Measurements from ENCODE around the gene OR6C65. TPM values are rescaled to one million over a fixed set of nuclear protein-coding genes. Genes with fewer than 3 reads are reported as not detected.
"Not testable (repeated sequence)": the region's sequence is repeated elsewhere in the genome, so short reads cannot be mapped to it uniquely, and the experiment has no call there.

OR6C65 gene
- polyA plus RNA-seq, 3 donors, result not detected

GRCh38 chr12:55407866-55408265, 7.5 kb downstream of the OR6C65 start:
- Mint-ChIP-seq H3K36me3 (no peaks in the 10 kb centered on the region), H3K4me1 (no peaks in the 10 kb centered on the region), H3K27me3 (ENCODE audit: low read depth in 3 of 3) (peaks cover 1 to 7% (median 5%) of the 10 kb centered on the region in 3 donors), H3K27ac (no peak overlapping the region), H3K4me3 (no peak overlapping the region), H3K9me3 (peaks cover 0 to 5% (median 3%) of the 10 kb centered on the region in 7 donors)
- H3K27ac ChIP-seq (ENCODE audit: low read depth in 1 of 2, low read length in 2 of 2), result no peak overlapping the region
- intact Hi-C loops (cut with micrococcal nuclease), result no loop called here
- no peaks in the 10 kb centered on the region for H3K4me1 ChIP-seq (ENCODE audit: control insufficient read depth in 1 of 2, insufficient read depth in 2 of 2, low read length in 2 of 2)
- DNase-seq, result no peak
- H3K9ac ChIP-seq (ENCODE audit: insufficient read depth, low read length, poor library complexity, severe bottlenecking), result no peak overlapping the region
- TF ChIP-seq, protein P1, sequence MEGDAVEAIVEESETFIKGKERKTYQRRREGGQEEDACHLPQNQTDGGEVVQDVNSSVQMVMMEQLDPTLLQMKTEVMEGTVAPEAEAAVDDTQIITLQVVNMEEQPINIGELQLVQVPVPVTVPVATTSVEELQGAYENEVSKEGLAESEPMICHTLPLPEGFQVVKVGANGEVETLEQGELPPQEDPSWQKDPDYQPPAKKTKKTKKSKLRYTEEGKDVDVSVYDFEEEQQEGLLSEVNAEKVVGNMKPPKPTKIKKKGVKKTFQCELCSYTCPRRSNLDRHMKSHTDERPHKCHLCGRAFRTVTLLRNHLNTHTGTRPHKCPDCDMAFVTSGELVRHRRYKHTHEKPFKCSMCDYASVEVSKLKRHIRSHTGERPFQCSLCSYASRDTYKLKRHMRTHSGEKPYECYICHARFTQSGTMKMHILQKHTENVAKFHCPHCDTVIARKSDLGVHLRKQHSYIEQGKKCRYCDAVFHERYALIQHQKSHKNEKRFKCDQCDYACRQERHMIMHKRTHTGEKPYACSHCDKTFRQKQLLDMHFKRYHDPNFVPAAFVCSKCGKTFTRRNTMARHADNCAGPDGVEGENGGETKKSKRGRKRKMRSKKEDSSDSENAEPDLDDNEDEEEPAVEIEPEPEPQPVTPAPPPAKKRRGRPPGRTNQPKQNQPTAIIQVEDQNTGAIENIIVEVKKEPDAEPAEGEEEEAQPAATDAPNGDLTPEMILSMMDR (IDR thresholded peaks at IDR 0.05), result no peak
- no peak overlapping the region for H3K4me3 ChIP-seq (replicated peaks in 1 of 3; ENCODE audit: low read depth in 2 of 3, low read length in 3 of 3)
- no peaks in the 10 kb centered on the region for H3K36me3 ChIP-seq (replicated peaks in 1 of 2; ENCODE audit: control insufficient read depth in 1 of 2, insufficient read depth in 2 of 2, low read length in 2 of 2)
- no peaks in the 10 kb centered on the region for H3K79me2 ChIP-seq (ENCODE audit: insufficient read depth, low read length)
- no peaks in the 10 kb centered on the region for H4K20me1 ChIP-seq (ENCODE audit: insufficient read depth, low read length)
- no CpG with 5 or more reads among the region's 1 CpG for WGBS (ENCODE audit: insufficient coverage)
- H3K4me2 ChIP-seq (replicated peaks; ENCODE audit: extremely low read depth, low read length, poor library complexity, severe bottlenecking), result no peak overlapping the region
- H2AFZ ChIP-seq (ENCODE audit: insufficient read depth, low read depth, low read length, poor library complexity, severe bottlenecking), result no peak overlapping the region
- H3K27me3 ChIP-seq (ENCODE audit: control insufficient read depth in 2 of 2, insufficient read depth in 2 of 2, low read length in 2 of 2), result no peaks in the 10 kb centered on the region
- no peaks in the 10 kb centered on the region for H3K9me3 ChIP-seq (replicated peaks in 1 of 2; ENCODE audit: control insufficient read depth in 1 of 2, insufficient read depth in 1 of 2, low read length in 2 of 2)

DNA sequence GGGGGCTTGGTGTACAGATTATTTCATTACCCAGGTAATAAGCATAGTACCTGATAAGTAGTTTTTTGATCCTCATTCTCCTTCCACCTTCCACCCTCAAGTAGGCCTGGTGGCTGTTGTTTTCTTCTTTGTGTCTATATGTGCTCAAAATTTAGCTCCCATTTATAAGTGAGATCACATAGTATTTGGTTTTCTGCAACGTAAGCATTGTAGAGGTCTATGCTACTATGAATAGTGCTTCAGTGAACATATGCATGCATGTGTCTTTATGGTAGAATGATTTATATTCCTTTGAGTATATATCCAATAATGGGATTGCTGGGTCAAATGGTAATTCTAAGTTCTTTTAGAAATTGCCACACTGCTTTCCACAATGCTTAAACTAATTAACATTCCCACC, 8.8 kb downstream of the OR6C65 start:
- H3K4me3 ChIP-seq (replicated peaks in 1 of 3; ENCODE audit: low read depth in 2 of 3, low read length in 3 of 3); H4K20me1 ChIP-seq (ENCODE audit: insufficient read depth, low read length); H3K4me1 ChIP-seq (ENCODE audit: control insufficient read depth in 1 of 2, insufficient read depth in 2 of 2, low read length in 2 of 2); H3K27ac Mint-ChIP-seq; H3K36me3 ChIP-seq (replicated peaks in 1 of 2; ENCODE audit: control insufficient read depth in 1 of 2, insufficient read depth in 2 of 2, low read length in 2 of 2); H2AFZ ChIP-seq (ENCODE audit: insufficient read depth, low read depth, low read length, poor library complexity, severe bottlenecking); H3K36me3 Mint-ChIP-seq; intact Hi-C loops (cut with micrococcal nuclease); H3K9me3 Mint-ChIP-seq; H3K79me2 ChIP-seq (ENCODE audit: insufficient read depth, low read length); H3K27ac ChIP-seq (ENCODE audit: low read depth in 1 of 2, low read length in 2 of 2); H3K9ac ChIP-seq (ENCODE audit: insufficient read depth, low read length, poor library complexity, severe bottlenecking); H3K4me2 ChIP-seq (replicated peaks; ENCODE audit: extremely low read depth, low read length, poor library complexity, severe bottlenecking); H3K4me3 Mint-ChIP-seq; H3K27me3 Mint-ChIP-seq (ENCODE audit: low read depth in 3 of 3); H3K9me3 ChIP-seq (replicated peaks in 1 of 2; ENCODE audit: control insufficient read depth in 1 of 2, insufficient read depth in 1 of 2, low read length in 2 of 2); DNase-seq; H3K27me3 ChIP-seq (ENCODE audit: control insufficient read depth in 2 of 2, insufficient read depth in 2 of 2, low read length in 2 of 2); H3K4me1 Mint-ChIP-seq: not testable (repeated sequence)
- WGBS (ENCODE audit: insufficient coverage), result no CpG with 5 or more reads among the region's 1 CpG

- H3K4me1 ChIP-seq (ENCODE audit: control insufficient read depth in 1 of 2, insufficient read depth in 2 of 2, low read length in 2 of 2); H3K79me2 ChIP-seq (ENCODE audit: insufficient read depth, low read length); H3K4me1 Mint-ChIP-seq; H3K9ac ChIP-seq (ENCODE audit: insufficient read depth, low read length, poor library complexity, severe bottlenecking); H3K4me2 ChIP-seq (replicated peaks; ENCODE audit: extremely low read depth, low read length, poor library complexity, severe bottlenecking); H3K27me3 ChIP-seq (ENCODE audit: control insufficient read depth in 2 of 2, insufficient read depth in 2 of 2, low read length in 2 of 2); DNase-seq; H3K36me3 ChIP-seq (replicated peaks in 1 of 2; ENCODE audit: control insufficient read depth in 1 of 2, insufficient read depth in 2 of 2, low read length in 2 of 2); H3K36me3 Mint-ChIP-seq; H3K4me3 ChIP-seq (replicated peaks in 1 of 3; ENCODE audit: low read depth in 2 of 3, low read length in 3 of 3); H4K20me1 ChIP-seq (ENCODE audit: insufficient read depth, low read length); H3K27ac Mint-ChIP-seq; H3K27ac ChIP-seq (ENCODE audit: low read depth in 1 of 2, low read length in 2 of 2); intact Hi-C loops (cut with micrococcal nuclease); H2AFZ ChIP-seq (ENCODE audit: insufficient read depth, low read depth, low read length, poor library complexity, severe bottlenecking); H3K9me3 ChIP-seq (replicated peaks in 1 of 2; ENCODE audit: control insufficient read depth in 1 of 2, insufficient read depth in 1 of 2, low read length in 2 of 2); H3K4me3 Mint-ChIP-seq; H3K9me3 Mint-ChIP-seq: not testable (repeated sequence)
- H3K27me3 Mint-ChIP-seq (ENCODE audit: low read depth in 3 of 3), result peaks cover 21 to 26% (median 26%) of the 10 kb centered on the region in 3 donors
- 98% methylated on average over 12 of the region's 15 CpGs for WGBS (ENCODE audit: insufficient coverage)
These were observed 11.8 kb downstream of the OR6C65 start for GRCh38 chr12:55412138-55412537.

DNA sequence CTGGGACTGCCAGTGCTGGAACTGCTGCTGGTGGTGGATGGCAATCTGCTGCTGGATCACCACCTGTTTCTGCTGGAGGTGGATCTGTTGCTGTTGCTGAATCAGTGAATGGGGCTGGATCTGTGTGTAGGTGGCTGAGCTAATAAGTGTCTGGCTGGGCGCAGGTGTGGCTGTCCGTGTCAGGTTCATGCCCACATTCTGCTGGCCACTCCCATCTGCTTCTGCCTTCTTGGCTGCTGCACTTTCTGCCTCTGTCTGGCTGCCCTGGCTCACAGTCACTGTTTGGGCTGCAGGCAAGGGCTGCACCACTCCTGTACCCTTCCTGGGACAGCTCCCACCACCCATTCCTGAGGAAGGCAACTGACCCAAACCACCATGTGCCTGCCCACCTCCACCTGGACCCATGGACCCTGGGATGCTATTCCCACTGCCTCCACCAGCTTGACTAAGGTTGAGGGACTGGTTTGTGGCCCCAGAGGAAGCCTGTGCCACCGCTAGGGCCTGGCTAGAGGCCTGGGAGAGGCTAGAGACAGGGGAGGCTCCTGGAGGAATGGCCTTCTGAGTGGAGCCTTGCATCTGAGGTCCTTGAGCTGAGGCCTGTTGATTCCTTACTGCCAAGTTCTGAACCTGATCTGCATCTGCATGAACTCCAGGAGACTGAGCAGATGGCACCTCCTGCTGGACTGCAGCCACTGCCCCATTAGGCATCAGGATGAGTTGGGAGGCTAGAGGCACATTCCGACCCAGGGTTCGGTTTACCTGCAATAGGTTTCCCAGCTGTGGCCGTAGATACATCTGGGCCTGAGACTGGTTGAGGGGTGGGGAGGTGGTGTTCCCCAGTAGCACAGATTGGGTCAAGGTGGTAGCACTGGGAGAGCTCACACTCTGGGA, 13.4 kb downstream of the OR6C65 start:
- H3K79me2 ChIP-seq (ENCODE audit: insufficient read depth, low read length); H3K36me3 Mint-ChIP-seq; intact Hi-C loops (cut with micrococcal nuclease); H3K4me1 ChIP-seq (ENCODE audit: control insufficient read depth in 1 of 2, insufficient read depth in 2 of 2, low read length in 2 of 2); H3K4me3 Mint-ChIP-seq; H3K9me3 Mint-ChIP-seq; H3K27ac ChIP-seq (ENCODE audit: low read depth in 1 of 2, low read length in 2 of 2); H3K27me3 ChIP-seq (ENCODE audit: control insufficient read depth in 2 of 2, insufficient read depth in 2 of 2, low read length in 2 of 2); H4K20me1 ChIP-seq (ENCODE audit: insufficient read depth, low read length); H3K4me1 Mint-ChIP-seq; H3K9me3 ChIP-seq (replicated peaks in 1 of 2; ENCODE audit: control insufficient read depth in 1 of 2, insufficient read depth in 1 of 2, low read length in 2 of 2); H2AFZ ChIP-seq (ENCODE audit: insufficient read depth, low read depth, low read length, poor library complexity, severe bottlenecking); H3K4me2 ChIP-seq (replicated peaks; ENCODE audit: extremely low read depth, low read length, poor library complexity, severe bottlenecking); H3K4me3 ChIP-seq (replicated peaks in 1 of 3; ENCODE audit: low read depth in 2 of 3, low read length in 3 of 3); DNase-seq; H3K36me3 ChIP-seq (replicated peaks in 1 of 2; ENCODE audit: control insufficient read depth in 1 of 2, insufficient read depth in 2 of 2, low read length in 2 of 2); H3K9ac ChIP-seq (ENCODE audit: insufficient read depth, low read length, poor library complexity, severe bottlenecking): not testable (repeated sequence)
- 100% methylated on average over 1 of the region's 6 CpGs for WGBS (ENCODE audit: insufficient coverage)
- H3K27ac Mint-ChIP-seq, result peak overlapping the region in 1 of 7 donors; percentile 59
- H3K27me3 Mint-ChIP-seq (ENCODE audit: low read depth in 3 of 3), result peaks cover 21 to 28% (median 28%) of the 10 kb centered on the region in 3 donors

All from CD14-positive monocyte (primary cell).